ENCODE results near the gene STAT5B. TPM values are rescaled to one million over a fixed set of nuclear protein-coding genes. Genes with fewer than 3 reads are reported as not detected.

The STAT5B gene
- total and polyA plus RNA-seq, 2 of the 13 experiments (the other 11 are each of a cell fraction or from before 2014, with no cell fraction given), result 21.0 to 42.8 TPM

GRCh38 chr17:42304187-42305030 is 28.2 kb upstream of the STAT5B start (continued):
- TF ChIP-seq, protein P1, sequence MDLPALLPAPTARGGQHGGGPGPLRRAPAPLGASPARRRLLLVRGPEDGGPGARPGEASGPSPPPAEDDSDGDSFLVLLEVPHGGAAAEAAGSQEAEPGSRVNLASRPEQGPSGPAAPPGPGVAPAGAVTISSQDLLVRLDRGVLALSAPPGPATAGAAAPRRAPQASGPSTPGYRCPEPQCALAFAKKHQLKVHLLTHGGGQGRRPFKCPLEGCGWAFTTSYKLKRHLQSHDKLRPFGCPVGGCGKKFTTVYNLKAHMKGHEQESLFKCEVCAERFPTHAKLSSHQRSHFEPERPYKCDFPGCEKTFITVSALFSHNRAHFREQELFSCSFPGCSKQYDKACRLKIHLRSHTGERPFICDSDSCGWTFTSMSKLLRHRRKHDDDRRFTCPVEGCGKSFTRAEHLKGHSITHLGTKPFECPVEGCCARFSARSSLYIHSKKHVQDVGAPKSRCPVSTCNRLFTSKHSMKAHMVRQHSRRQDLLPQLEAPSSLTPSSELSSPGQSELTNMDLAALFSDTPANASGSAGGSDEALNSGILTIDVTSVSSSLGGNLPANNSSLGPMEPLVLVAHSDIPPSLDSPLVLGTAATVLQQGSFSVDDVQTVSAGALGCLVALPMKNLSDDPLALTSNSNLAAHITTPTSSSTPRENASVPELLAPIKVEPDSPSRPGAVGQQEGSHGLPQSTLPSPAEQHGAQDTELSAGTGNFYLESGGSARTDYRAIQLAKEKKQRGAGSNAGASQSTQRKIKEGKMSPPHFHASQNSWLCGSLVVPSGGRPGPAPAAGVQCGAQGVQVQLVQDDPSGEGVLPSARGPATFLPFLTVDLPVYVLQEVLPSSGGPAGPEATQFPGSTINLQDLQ (CRISPR knock-in tag; IDR thresholded peaks at IDR 0.05), result 0 out of 2 replicates have a peak, but pooled peaks have one; percentile 22
- TF ChIP-seq TEAD3 (CRISPR knock-in tag; optimal IDR thresholded peaks at IDR 0.05; ENCODE audit: borderline replicate concordance) (peak; percentile 63), FOXO4 (CRISPR knock-in tag; conservative IDR thresholded peaks at IDR 0.05) (no peak), ZNF792 (CRISPR knock-in tag; IDR thresholded peaks at IDR 0.05) (no peak), TARDBP (CRISPR knock-in tag; IDR thresholded peaks at IDR 0.05) (no peak), EEA1 (CRISPR knock-in tag; IDR thresholded peaks at IDR 0.05; ENCODE audit: borderline replicate concordance) (no peak), MAFG (CRISPR knock-in tag; IDR thresholded peaks at IDR 0.05) (no peak), GATAD2A (CRISPR knock-in tag; IDR thresholded peaks at IDR 0.05) (peak; percentile 56; the same call in 1 of the 2 replicates), RFXANK (CRISPR knock-in tag; IDR thresholded peaks at IDR 0.05) (no peak), ZNF652 (CRISPR knock-in tag; IDR thresholded peaks at IDR 0.05; ENCODE audit: borderline replicate concordance, low read depth) (no peak), MIER2 (CRISPR knock-in tag; IDR thresholded peaks at IDR 0.05) (no peak), ZNF496 (CRISPR knock-in tag; IDR thresholded peaks at IDR 0.05; ENCODE audit: insufficient replicate concordance) (no peak), EZH2 (conservative IDR thresholded peaks at IDR 0.05; ENCODE audit: low read depth, low read length) (no peak), IKZF4 (CRISPR knock-in tag; IDR thresholded peaks at IDR 0.05; ENCODE audit: borderline replicate concordance, low read depth, not compliant biosample characterization) (peak; percentile 46), SYNCRIP (IDR thresholded peaks at IDR 0.05; ENCODE audit: insufficient read depth, low read depth, low read length) (no peak), SETDB1 (CRISPR knock-in tag; IDR thresholded peaks at IDR 0.05; ENCODE audit: borderline replicate concordance) (no peak), SIX4 (CRISPR knock-in tag; IDR thresholded peaks at IDR 0.05) (no peak; the same call in 1 of the 2 replicates)
- TF ChIP-seq, protein P2, sequence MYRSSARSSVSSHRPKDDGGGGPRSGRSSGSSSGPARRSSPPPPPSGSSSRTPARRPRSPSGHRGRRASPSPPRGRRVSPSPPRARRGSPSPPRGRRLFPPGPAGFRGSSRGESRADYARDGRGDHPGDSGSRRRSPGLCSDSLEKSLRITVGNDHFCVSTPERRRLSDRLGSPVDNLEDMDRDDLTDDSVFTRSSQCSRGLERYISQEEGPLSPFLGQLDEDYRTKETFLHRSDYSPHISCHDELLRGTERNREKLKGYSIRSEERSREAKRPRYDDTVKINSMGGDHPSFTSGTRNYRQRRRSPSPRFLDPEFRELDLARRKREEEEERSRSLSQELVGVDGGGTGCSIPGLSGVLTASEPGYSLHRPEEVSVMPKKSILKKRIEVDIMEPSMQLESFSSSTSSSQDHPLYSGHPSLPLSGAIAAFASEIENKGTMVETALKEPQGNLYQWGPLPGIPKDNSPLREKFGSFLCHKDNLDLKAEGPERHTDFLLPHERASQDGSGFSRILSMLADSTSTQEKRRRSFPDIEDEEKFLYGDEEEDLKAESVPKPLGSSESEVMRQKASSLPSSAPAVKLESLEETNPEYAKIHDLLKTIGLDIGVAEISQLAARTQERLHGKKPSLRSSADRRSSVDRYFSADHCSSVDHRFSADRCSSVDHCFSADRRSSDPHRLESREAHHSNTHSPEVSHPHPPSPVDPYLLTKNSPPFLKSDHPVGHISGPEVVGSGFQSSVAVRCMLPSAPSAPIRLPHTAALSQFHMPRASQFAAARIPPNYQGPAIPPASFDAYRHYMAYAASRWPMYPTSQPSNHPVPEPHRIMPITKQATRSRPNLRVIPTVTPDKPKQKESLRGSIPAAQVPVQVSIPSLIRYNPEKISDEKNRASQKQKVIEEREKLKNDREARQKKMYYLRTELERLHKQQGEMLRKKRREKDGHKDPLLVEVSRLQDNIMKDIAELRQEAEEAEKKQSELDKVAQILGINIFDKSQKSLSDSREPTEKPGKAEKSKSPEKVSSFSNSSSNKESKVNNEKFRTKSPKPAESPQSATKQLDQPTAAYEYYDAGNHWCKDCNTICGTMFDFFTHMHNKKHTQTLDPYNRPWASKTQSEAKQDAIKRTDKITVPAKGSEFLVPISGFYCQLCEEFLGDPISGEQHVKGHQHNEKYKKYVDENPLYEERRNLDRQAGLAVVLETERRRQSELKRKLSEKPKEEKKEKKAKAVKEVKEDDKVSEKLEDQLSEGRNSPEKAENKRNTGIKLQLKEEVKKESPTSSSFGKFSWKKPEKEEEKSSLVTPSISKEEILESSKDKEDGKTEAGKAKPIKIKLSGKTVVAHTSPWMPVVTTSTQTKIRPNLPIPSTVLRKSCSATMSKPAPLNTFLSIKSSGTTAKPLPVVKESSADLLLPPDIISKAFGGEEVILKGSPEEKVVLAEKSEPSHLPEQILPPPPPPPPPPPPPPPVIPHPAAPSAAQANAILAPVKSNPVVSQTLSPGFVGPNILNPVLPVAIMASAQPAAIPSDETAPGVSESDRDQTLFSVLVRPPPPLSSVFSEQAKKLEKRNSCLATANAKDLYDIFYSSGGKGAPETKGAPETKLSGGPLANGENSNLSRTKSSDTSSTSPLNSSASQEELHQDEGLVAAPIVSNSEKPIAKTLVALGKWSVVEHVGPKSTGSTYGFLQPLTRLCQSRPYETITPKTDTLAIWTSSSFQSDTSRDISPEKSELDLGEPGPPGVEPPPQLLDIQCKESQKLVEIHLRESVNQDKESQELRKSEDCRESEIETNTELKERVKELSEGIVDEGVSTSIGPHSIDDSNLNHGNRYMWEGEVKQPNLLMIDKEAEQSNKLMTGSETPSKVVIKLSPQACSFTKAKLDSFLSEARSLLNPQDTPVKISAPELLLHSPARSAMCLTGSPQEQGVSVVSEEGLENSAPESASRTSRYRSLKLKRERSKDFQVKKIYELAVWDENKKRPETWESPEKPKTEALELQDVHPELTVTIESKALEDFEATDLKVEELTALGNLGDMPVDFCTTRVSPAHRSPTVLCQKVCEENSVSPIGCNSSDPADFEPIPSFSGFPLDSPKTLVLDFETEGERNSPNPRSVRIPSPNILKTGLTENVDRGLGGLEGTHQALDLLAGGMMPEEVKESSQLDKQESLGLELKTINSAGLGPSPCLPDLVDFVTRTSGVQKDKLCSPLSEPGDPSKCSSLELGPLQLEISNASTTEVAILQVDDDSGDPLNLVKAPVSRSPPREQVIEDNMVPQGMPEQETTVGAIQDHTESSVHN (CRISPR knock-in tag; IDR thresholded peaks at IDR 0.05), result no peak
